Measurements from ENCODE around the gene PCF11. TPM values are rescaled to one million over a fixed set of nuclear protein-coding genes. Genes with fewer than 3 reads are reported as not detected.

The PCF11 gene
- total and polyA plus RNA-seq, 2 of the 4 experiments (the other 2 are of a cell fraction), result 19.2 to 26.7 TPM

DNA sequence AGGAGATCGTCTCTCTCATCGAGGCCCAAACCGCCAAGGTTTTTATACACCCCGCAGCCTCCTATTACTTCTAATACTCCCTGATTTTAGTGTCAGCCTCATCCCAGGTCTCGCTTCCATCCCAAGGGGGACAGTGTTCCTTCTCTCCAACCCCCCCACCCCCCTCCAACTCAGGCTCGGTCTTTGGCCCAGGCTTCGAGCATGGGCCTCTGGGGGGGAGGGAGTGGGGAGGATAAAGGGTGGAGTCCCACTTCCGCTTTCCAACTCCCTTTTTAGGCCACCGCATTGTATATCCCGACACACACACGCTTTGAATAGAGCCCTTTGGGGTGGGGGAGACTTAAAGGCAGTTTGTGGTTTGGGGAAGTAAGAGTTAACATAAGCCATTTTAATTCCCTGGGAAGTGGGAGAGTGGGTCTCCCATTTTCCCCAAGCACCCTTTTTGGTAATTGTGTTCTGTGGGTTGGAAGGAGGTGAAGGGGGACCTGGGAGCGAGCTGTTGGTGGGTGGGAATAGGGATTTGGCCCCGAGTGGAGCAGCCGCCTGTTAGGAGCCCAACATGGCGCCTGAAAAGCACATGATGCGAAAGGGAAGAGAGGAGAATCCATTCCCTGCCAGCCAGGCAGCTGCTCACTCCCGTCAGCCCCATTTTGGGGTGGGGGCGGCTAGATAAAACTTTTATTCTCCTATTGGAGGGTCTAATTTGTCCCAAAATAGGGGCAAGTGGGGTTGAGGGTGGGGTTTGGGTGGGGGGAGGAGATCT lies 844 bp downstream of the PCF11 start:
- Histone ChIP-seq H3K27ac (ENCODE audit: insufficient read depth, low read length) (peak overlapping the region; percentile 92), H3K23ac (ENCODE audit: low read depth, low read length) (peak overlapping the region; percentile 89), H2BK5ac (ENCODE audit: low read depth, low read length, poor library complexity, severe bottlenecking) (peak overlapping the region; percentile 87), H3K36me3 (ENCODE audit: control insufficient read depth, insufficient read depth, low read length) (peaks cover 3% of the 10 kb centered on the region), H3K9me1 (ENCODE audit: insufficient read depth, low read length) (peaks cover 6% of the 10 kb centered on the region; the same call in 1 of the 2 replicates), H2BK15ac (ENCODE audit: low read depth, low read length) (peak overlapping the region; percentile 47; the same call in 1 of the 3 replicates), H4K20me1 (ENCODE audit: insufficient read depth, low read length) (peaks cover 51% of the 10 kb centered on the region), H3K4me2 (ENCODE audit: low read depth, low read length) (peak overlapping the region; percentile 53), H3K18ac (ENCODE audit: low read depth, low read length) (peak overlapping the region; percentile 98), H3K9ac (ENCODE audit: low read depth, low read length) (peak overlapping the region; percentile 100), H3K4ac (ENCODE audit: low read depth, low read length) (peak overlapping the region; percentile 97), H3K14ac (replicated peaks; ENCODE audit: low read depth, low read length) (peak overlapping the region; percentile 98), H4K91ac (ENCODE audit: insufficient read depth, low read depth, low read length) (peak overlapping the region; percentile 93), H2AK5ac (ENCODE audit: low read depth, low read length) (peak overlapping the region; percentile 94), H2AK9ac (replicated peaks; ENCODE audit: low read depth, low read length, poor library complexity) (peak overlapping the region; percentile 100), H3K4me1 (ENCODE audit: control insufficient read depth, insufficient read depth, low read length) (peaks cover 3% of the 10 kb centered on the region), H3K4me3 (ENCODE audit: insufficient read depth, low read depth, low read length) (peak overlapping the region; percentile 71), H3K56ac (ENCODE audit: extremely low read depth, insufficient read depth, low read length) (peak overlapping the region; percentile 89), H4K8ac (ENCODE audit: low read depth in 2 of 2, low read length in 2 of 2) (peak overlapping the region; percentile 78 to 98), H3K27me3 (ENCODE audit: control insufficient read depth, insufficient read depth, low read length) (no peaks in the 10 kb centered on the region), H3K79me1 (ENCODE audit: low read depth in 1 of 2, low read length in 2 of 2) (peaks cover 0 to 14% of the 10 kb centered on the region in 2 experiments; a peak in 2 of 4 replicates), H2AFZ (replicated peaks; ENCODE audit: low read length, poor library complexity) (peak overlapping the region; percentile 88), H2BK20ac (ENCODE audit: low read depth, low read length) (no peak overlapping the region), H4K5ac (ENCODE audit: low read depth, low read length) (peak overlapping the region; percentile 98), H2BK120ac (ENCODE audit: low read depth, low read length) (peak overlapping the region; percentile 25; the same call in 1 of the 2 replicates), H3K9me3 (ENCODE audit: control insufficient read depth, insufficient read depth, low read length) (no peaks in the 10 kb centered on the region)
- intact Hi-C loops (cut with micrococcal nuclease) (loop anchor here (1.0 to 5.0 kb wide), 7 partner anchors 65 to 440 kb away; partner anchors contain the start of genes DDIAS, PRCP and RAB30), in situ Hi-C loops (cut with MboI; ENCODE audit: low sequenced_read_pairs) (no loop called here), dilution Hi-C loops (cut with HindIII; ENCODE audit: low sequenced_read_pairs, unreplicated experiment) (loop anchor here (25.0 kb wide), 1 partner anchor 95 kb away; the partner anchor contains the start of gene RAB30)
- peak; percentile 33 for DNase-seq
- CTCF ChIA-PET, result no interaction called here
- WGBS, 2 experiments (ENCODE audit: extremely low coverage in 2 of 2, insufficient read length in 1 of 2), result 0% methylated on average over 4 of the region's 18 CpGs; no CpG with 5 or more reads in 1 of the 2 experiments
- ATAC-seq (ENCODE audit: low read depth), result no peak
- BruUV-seq (replicated peaks), result no TSS peak
- POLR2A ChIA-PET (ENCODE audit: unreplicated experiment), result no interaction called here
- TF ChIP-seq FOS (IDR thresholded peaks at IDR 0.05; ENCODE audit: low read depth, low read length), result no peak
- no peak for TF ChIP-seq RCOR1 (IDR thresholded peaks at IDR 0.05; ENCODE audit: insufficient replicate concordance, low read length)
- TF ChIP-seq CEBPB (IDR thresholded peaks at IDR 0.05; ENCODE audit: low read depth, low read length), result no peak
- TF ChIP-seq MAZ (IDR thresholded peaks at IDR 0.05; ENCODE audit: borderline replicate concordance, low read depth, low read length), result no peak; the same call in 1 of the 2 replicates
- TF ChIP-seq BHLHE40 (IDR thresholded peaks at IDR 0.05; ENCODE audit: low read depth, low read length), result no peak
- no peak for TF ChIP-seq RAD21 (IDR thresholded peaks at IDR 0.05; ENCODE audit: low read length)
- TF ChIP-seq CHD1 (IDR thresholded peaks at IDR 0.05; ENCODE audit: low read depth, low read length), result no peak
- TF ChIP-seq, protein P1, sequence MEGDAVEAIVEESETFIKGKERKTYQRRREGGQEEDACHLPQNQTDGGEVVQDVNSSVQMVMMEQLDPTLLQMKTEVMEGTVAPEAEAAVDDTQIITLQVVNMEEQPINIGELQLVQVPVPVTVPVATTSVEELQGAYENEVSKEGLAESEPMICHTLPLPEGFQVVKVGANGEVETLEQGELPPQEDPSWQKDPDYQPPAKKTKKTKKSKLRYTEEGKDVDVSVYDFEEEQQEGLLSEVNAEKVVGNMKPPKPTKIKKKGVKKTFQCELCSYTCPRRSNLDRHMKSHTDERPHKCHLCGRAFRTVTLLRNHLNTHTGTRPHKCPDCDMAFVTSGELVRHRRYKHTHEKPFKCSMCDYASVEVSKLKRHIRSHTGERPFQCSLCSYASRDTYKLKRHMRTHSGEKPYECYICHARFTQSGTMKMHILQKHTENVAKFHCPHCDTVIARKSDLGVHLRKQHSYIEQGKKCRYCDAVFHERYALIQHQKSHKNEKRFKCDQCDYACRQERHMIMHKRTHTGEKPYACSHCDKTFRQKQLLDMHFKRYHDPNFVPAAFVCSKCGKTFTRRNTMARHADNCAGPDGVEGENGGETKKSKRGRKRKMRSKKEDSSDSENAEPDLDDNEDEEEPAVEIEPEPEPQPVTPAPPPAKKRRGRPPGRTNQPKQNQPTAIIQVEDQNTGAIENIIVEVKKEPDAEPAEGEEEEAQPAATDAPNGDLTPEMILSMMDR (conservative IDR thresholded peaks at IDR 0.05; ENCODE audit: low read depth, low read length), result no peak
- TF ChIP-seq, protein P2, sequence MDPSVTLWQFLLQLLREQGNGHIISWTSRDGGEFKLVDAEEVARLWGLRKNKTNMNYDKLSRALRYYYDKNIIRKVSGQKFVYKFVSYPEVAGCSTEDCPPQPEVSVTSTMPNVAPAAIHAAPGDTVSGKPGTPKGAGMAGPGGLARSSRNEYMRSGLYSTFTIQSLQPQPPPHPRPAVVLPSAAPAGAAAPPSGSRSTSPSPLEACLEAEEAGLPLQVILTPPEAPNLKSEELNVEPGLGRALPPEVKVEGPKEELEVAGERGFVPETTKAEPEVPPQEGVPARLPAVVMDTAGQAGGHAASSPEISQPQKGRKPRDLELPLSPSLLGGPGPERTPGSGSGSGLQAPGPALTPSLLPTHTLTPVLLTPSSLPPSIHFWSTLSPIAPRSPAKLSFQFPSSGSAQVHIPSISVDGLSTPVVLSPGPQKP (IDR thresholded peaks at IDR 0.05; ENCODE audit: borderline replicate concordance, low read depth, low read length), result no peak
- TF ChIP-seq NFE2L2 (IDR thresholded peaks at IDR 0.05; ENCODE audit: low read depth, low read length), result no peak
- TF ChIP-seq RFX5 (IDR thresholded peaks at IDR 0.05; ENCODE audit: low read depth, low read length), result no peak
- 0 out of 2 replicates have a peak, but pooled peaks have one; percentile 4 for TF ChIP-seq POLR2A (IDR thresholded peaks at IDR 0.05; ENCODE audit: low read depth, low read length)
- no peak for TF ChIP-seq SMC3 (IDR thresholded peaks at IDR 0.05; ENCODE audit: low read depth, low read length)
- peak; percentile 62; the same call in 1 of the 2 replicates for TF ChIP-seq MXI1 (IDR thresholded peaks at IDR 0.05; ENCODE audit: borderline replicate concordance, low read depth, low read length)

All from IMR-90 (cell line).